ENCODE measurements around the gene LPGAT1.

Gene LPGAT1

DNA sequence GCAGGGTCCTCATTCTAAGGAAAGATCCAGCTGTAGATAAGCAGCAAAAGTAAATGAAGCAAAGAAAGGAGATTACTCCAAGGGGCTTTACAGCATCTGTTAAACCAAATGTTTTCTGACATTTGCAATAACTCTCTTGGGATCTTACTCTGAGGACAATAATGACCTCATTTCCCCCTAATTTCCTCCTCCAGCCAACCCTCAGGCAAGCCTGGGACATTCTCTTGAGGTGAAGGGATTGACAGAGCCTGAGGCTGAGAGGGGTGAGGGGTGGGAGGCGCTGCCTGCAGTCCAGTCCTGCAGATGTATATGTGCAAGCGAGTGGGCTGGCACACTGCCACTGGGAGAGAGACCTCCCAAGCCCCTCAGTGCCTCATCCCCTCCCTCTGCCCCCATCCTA, 114.6 kb downstream of the LPGAT1 start:
- Histone ChIP-seq H3K9ac (ENCODE audit: low read length in 2 of 2) (no peak overlapping the region), H3K4me3 (ENCODE audit: low read length in 2 of 2) (no peak overlapping the region), H3K9me3 (ENCODE audit: control insufficient read depth in 2 of 2, low read length in 2 of 2) (no peaks in the 10 kb centered on the region), H3K27ac (ENCODE audit: low read length) (no peak overlapping the region), H3K36me3 (ENCODE audit: control insufficient read depth in 2 of 2, insufficient read depth in 2 of 2, low read length in 2 of 2) (no peaks in the 10 kb centered on the region), H3K4me1 (ENCODE audit: control insufficient read depth, insufficient read depth, low read length) (no peaks in the 10 kb centered on the region), H3K27me3 (ENCODE audit: control insufficient read depth in 1 of 2, insufficient read depth in 2 of 2, low read length in 2 of 2) (no peaks in the 10 kb centered on the region)

DNA sequence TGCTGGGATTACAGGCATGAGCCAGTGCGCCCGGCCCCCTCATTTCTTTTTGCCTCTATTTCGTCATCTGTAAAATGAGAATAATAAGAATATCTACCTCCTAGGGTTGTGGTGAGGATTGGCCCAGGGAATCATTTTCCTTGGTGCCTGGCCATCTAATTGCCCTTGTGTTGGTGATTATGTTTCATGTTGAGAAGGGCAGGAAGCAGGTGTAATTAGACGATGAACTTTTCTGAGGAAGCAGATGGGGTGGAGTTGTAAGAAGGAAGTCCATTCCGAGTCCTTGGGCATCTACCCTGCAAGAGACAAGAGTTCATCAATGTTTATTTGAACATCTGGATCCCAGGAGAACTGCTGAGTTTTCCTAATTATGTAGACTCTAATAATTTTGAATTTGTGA, 116.4 kb downstream of the LPGAT1 start:
- Histone ChIP-seq H3K9me3 (ENCODE audit: control insufficient read depth in 2 of 2, low read length in 2 of 2) (no peaks in the 10 kb centered on the region), H3K4me1 (ENCODE audit: control insufficient read depth, insufficient read depth, low read length) (no peaks in the 10 kb centered on the region)

DNA sequence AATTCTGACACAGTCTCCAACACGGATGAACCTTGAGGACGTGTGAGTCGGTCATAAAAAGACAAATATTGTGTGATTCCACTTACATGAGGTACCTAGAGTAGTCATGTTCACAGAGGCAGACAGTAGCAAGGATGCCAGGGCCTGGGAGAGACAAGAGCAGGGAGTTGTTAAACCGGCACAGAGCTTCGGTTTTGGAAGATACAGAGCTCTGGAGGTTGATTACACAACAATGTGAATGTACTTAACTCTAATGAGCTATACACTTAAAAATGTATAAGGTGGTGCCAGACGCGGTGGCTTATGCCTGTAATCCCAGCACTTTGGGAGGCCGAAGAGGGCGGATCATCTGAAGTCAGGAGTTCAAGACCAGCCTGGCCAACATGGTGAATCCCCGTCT, 117.3 kb downstream of the LPGAT1 start:
- no peak overlapping the region for H3K9ac ChIP-seq (ENCODE audit: low read length in 2 of 2)
- H3K27ac ChIP-seq (ENCODE audit: low read length): no peak overlapping the region
- no peaks in the 10 kb centered on the region for H3K27me3 ChIP-seq (ENCODE audit: control insufficient read depth in 1 of 2, insufficient read depth in 2 of 2, low read length in 2 of 2)
- H3K9me3 ChIP-seq (ENCODE audit: control insufficient read depth in 2 of 2, low read length in 2 of 2): no peaks in the 10 kb centered on the region
- no peaks in the 10 kb centered on the region for H3K4me1 ChIP-seq (ENCODE audit: control insufficient read depth, insufficient read depth, low read length)
- H3K4me3 ChIP-seq (ENCODE audit: low read length in 2 of 2): no peak overlapping the region
- no peaks in the 10 kb centered on the region for H3K36me3 ChIP-seq (ENCODE audit: control insufficient read depth in 2 of 2, insufficient read depth in 2 of 2, low read length in 2 of 2)

More for the DNA sequence above, 116.4 kb downstream of the LPGAT1 start:
- Histone ChIP-seq H3K27ac (ENCODE audit: low read length) (no peak overlapping the region), H3K4me3 (ENCODE audit: low read length in 2 of 2) (no peak overlapping the region), H3K36me3 (ENCODE audit: control insufficient read depth in 2 of 2, insufficient read depth in 2 of 2, low read length in 2 of 2) (no peaks in the 10 kb centered on the region), H3K9ac (ENCODE audit: low read length in 2 of 2) (no peak overlapping the region), H3K27me3 (ENCODE audit: control insufficient read depth in 1 of 2, insufficient read depth in 2 of 2, low read length in 2 of 2) (no peaks in the 10 kb centered on the region)

DNA sequence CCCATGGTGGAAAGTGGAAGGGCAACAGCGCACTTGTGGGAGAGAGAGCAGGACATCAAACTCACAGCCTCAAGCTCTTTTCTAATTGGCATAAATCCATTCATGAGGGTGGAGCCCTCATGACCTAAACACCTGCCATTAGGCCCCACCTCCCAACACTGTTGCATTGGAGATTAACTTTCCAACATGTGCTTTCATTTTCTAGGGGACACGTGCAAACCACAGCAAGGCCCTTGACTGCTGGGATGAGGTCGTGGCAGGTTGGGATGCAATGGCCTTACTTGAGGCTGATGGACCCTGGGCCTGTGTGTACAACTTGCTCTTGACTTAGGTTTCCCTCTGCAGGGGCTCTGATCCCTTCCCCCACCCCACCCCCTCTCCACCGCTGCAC, 119.3 kb downstream of the LPGAT1 start:
- Histone ChIP-seq H3K9me3 (ENCODE audit: control insufficient read depth in 2 of 2, low read length in 2 of 2) (no peaks in the 10 kb centered on the region), H3K27ac (ENCODE audit: low read length) (no peak overlapping the region), H3K9ac (ENCODE audit: low read length in 2 of 2) (no peak overlapping the region), H3K36me3 (ENCODE audit: control insufficient read depth in 2 of 2, insufficient read depth in 2 of 2, low read length in 2 of 2) (no peaks in the 10 kb centered on the region), H3K4me1 (ENCODE audit: control insufficient read depth, insufficient read depth, low read length) (no peaks in the 10 kb centered on the region), H3K4me3 (ENCODE audit: low read length in 2 of 2) (no peak overlapping the region), H3K27me3 (ENCODE audit: control insufficient read depth in 1 of 2, insufficient read depth in 2 of 2, low read length in 2 of 2) (no peaks in the 10 kb centered on the region)

DNA sequence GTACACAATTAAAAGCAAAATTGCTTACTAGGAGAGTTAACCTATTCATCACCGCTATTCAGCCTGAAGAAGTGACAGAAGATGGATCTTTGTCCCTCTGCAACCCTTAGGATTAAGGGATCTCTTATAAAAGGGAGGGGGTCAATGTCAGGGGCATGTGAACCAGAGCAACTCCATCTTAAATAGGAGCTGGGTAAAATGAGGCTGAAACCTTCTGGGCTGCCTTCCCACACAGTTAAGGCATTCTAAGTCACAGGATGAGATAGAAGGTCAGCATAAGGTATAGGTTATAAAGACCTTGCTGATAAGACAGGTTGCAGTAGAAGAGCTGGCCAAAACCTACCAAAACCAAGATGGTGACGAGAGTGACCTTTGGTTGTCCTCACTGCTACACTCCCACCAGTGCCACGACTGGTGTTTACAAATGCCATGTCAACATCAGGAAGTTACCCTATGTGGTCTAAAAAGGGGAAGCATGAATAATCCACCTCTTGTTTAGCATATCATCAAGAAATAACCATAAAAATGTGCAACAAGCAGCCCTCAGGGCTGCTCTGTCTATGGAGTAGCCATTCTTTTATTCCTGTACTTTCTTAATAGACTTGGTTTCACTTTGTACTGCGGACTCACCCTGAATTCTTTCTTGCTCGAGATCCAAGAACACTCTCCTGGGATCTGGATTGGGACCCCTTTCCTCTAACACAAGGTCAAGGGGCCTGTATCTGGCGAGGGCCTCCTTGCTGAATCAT, 119.8 kb downstream of the LPGAT1 start:
- no peak overlapping the region for H3K27ac ChIP-seq (ENCODE audit: low read length)

DNA sequence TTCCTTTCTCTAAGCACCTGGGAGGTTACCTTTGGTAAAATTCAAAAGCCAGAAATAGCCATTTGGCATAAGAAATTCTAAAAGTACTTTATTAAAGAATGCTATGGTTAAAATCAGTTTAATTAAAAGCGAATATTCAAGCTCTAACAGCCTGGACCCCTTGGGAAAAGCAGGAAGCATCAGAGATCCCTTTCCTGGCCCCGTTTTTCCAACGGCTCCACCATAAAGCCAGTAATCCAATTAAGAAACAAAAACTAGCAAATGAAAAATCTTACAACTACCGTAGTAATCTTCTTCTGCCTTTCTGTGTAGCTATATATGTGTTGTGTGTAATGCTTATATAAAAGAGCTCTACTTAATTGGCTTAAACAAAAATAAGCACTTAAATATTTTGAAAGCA, 121.6 kb downstream of the LPGAT1 start:
- Histone ChIP-seq H3K27me3 (ENCODE audit: control insufficient read depth in 1 of 2, insufficient read depth in 2 of 2, low read length in 2 of 2) (no peaks in the 10 kb centered on the region), H3K9ac (ENCODE audit: low read length in 2 of 2) (no peak overlapping the region), H3K9me3 (ENCODE audit: control insufficient read depth in 2 of 2, low read length in 2 of 2) (no peaks in the 10 kb centered on the region), H3K4me3 (ENCODE audit: low read length in 2 of 2) (no peak overlapping the region), H3K36me3 (ENCODE audit: control insufficient read depth in 2 of 2, insufficient read depth in 2 of 2, low read length in 2 of 2) (no peaks in the 10 kb centered on the region), H3K4me1 (ENCODE audit: control insufficient read depth, insufficient read depth, low read length) (no peaks in the 10 kb centered on the region), H3K27ac (ENCODE audit: low read length) (no peak overlapping the region)

More for the DNA sequence above, 119.8 kb downstream of the LPGAT1 start:
- H3K36me3 ChIP-seq (ENCODE audit: control insufficient read depth in 2 of 2, insufficient read depth in 2 of 2, low read length in 2 of 2): no peaks in the 10 kb centered on the region
- H3K4me1 ChIP-seq (ENCODE audit: control insufficient read depth, insufficient read depth, low read length): no peaks in the 10 kb centered on the region
- H3K9ac ChIP-seq (ENCODE audit: low read length in 2 of 2): no peak overlapping the region
- no peak overlapping the region for H3K4me3 ChIP-seq (ENCODE audit: low read length in 2 of 2)
- H3K9me3 ChIP-seq (ENCODE audit: control insufficient read depth in 2 of 2, low read length in 2 of 2): no peaks in the 10 kb centered on the region
- H3K27me3 ChIP-seq (ENCODE audit: control insufficient read depth in 1 of 2, insufficient read depth in 2 of 2, low read length in 2 of 2): no peaks in the 10 kb centered on the region

GRCh38 chr1:211708006-211708405, 122.6 kb downstream of the LPGAT1 start:
- Histone ChIP-seq H3K27ac (ENCODE audit: low read length) (no peak overlapping the region), H3K9ac (ENCODE audit: low read length in 2 of 2) (no peak overlapping the region), H3K9me3 (ENCODE audit: control insufficient read depth in 2 of 2, low read length in 2 of 2) (no peaks in the 10 kb centered on the region), H3K27me3 (ENCODE audit: control insufficient read depth in 1 of 2, insufficient read depth in 2 of 2, low read length in 2 of 2) (no peaks in the 10 kb centered on the region), H3K4me3 (ENCODE audit: low read length in 2 of 2) (no peak overlapping the region), H3K4me1 (ENCODE audit: control insufficient read depth, insufficient read depth, low read length) (no peaks in the 10 kb centered on the region), H3K36me3 (ENCODE audit: control insufficient read depth in 2 of 2, insufficient read depth in 2 of 2, low read length in 2 of 2) (no peaks in the 10 kb centered on the region)

DNA sequence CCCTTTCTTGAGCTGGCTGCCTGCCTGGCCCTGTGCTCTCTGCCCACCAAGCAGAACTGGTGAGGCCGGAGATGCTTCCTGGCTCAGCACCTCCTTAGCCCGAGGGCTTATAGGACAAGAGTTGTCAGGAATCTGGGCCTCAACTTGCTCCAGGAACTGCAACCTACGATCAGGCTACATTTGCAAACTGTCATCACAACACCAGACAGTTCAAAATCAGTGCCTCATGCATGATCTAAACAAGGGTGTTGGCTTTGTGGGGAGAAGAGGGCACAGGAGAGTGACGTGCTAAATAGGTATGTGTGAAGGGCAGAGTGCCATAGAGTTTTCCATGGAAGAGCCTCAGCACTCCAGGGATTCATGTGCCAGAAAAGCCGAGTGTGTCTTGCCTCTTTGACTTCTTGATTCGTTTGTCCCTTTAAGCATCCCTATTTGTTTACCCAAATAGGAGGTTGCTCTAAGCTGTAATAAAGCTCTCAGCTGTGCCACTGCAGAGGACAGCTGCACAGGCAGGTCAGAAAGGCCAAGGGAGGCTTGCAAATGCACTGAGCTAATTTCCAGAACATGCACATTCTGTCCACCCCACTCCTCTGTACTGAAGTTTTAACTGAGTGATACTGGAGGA, 125.0 kb downstream of the LPGAT1 start:
- H3K9ac ChIP-seq (ENCODE audit: low read length in 2 of 2): no peak overlapping the region
- peaks cover 0 to 5% of the 10 kb centered on the region in 2 donors for H3K27me3 ChIP-seq (ENCODE audit: control insufficient read depth in 1 of 2, insufficient read depth in 2 of 2, low read length in 2 of 2)
- no peaks in the 10 kb centered on the region for H3K9me3 ChIP-seq (ENCODE audit: control insufficient read depth in 2 of 2, low read length in 2 of 2)
- H3K36me3 ChIP-seq (ENCODE audit: control insufficient read depth in 2 of 2, insufficient read depth in 2 of 2, low read length in 2 of 2): no peaks in the 10 kb centered on the region
- H3K4me3 ChIP-seq (ENCODE audit: low read length in 2 of 2): no peak overlapping the region
- no peak overlapping the region for H3K27ac ChIP-seq (ENCODE audit: low read length)
- no peaks in the 10 kb centered on the region for H3K4me1 ChIP-seq (ENCODE audit: control insufficient read depth, insufficient read depth, low read length)

DNA sequence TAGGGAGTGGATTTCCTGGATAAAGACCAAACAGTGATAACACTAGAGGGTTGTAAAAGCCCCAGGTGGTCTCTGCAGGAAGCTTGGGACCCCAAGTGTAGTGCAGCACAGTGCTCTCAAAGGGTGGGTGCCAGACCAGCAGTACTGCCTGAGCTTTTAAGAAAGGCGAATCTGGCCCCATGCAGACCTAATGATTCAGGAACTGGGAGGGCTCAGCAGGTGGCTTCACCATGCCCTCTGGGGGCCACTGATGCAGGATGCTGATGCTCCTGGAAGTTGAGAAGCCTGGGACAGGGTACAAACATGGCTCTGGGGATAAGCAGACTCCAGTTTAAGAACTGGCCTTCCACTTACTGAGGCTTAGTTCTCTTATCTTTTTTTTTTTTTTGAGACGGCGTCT, 126.0 kb downstream of the LPGAT1 start:
- Histone ChIP-seq H3K9ac (ENCODE audit: low read length in 2 of 2) (no peak overlapping the region), H3K4me1 (ENCODE audit: control insufficient read depth, insufficient read depth, low read length) (no peaks in the 10 kb centered on the region), H3K4me3 (ENCODE audit: low read length in 2 of 2) (no peak overlapping the region), H3K27me3 (ENCODE audit: control insufficient read depth in 1 of 2, insufficient read depth in 2 of 2, low read length in 2 of 2) (peaks cover 0 to 5% of the 10 kb centered on the region in 2 donors), H3K9me3 (ENCODE audit: control insufficient read depth in 2 of 2, low read length in 2 of 2) (no peaks in the 10 kb centered on the region), H3K27ac (ENCODE audit: low read length) (no peak overlapping the region), H3K36me3 (ENCODE audit: control insufficient read depth in 2 of 2, insufficient read depth in 2 of 2, low read length in 2 of 2) (no peaks in the 10 kb centered on the region)

DNA sequence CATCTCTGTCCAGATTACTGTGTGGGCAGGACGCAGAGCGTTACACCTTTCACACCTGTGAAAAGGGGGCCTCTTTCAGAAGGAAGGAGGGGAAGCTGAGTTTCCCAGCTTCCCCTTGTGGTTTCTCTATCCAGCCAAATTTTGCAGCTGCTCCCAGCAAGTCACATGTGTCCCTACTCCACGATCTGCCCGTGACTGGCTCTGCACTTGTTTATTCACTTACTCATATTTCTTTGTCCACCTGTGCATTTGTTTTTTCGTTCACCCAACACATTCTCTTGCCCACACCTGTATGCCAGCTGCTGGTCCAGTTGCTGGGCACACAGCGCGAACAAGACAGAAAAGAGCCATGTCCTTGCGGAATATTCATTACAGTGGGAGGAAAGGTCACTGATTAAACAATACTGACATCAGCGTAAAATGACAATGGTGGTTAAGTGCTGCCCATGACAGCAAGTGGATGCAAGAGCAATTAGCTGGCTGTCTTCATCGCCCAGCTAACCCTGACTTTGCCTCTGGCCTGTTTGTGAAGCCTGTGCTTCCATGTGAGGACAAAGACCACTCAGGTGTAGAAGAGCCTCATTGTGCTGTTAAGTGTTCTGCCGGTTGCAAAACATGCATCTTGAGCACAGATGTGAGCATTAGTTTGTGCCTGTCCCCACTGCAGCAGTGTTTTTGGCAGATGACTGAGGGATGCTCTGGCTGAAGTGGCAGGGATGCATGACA, 126.6 kb downstream of the LPGAT1 start:
- Histone ChIP-seq H3K27me3 (ENCODE audit: control insufficient read depth in 1 of 2, insufficient read depth in 2 of 2, low read length in 2 of 2) (peaks cover 3 to 5% of the 10 kb centered on the region in 2 donors), H3K27ac (ENCODE audit: low read length) (no peak overlapping the region), H3K9ac (ENCODE audit: low read length in 2 of 2) (no peak overlapping the region), H3K36me3 (ENCODE audit: control insufficient read depth in 2 of 2, insufficient read depth in 2 of 2, low read length in 2 of 2) (no peaks in the 10 kb centered on the region), H3K9me3 (ENCODE audit: control insufficient read depth in 2 of 2, low read length in 2 of 2) (no peaks in the 10 kb centered on the region), H3K4me1 (ENCODE audit: control insufficient read depth, insufficient read depth, low read length) (no peaks in the 10 kb centered on the region), H3K4me3 (ENCODE audit: low read length in 2 of 2) (no peak overlapping the region)

DNA sequence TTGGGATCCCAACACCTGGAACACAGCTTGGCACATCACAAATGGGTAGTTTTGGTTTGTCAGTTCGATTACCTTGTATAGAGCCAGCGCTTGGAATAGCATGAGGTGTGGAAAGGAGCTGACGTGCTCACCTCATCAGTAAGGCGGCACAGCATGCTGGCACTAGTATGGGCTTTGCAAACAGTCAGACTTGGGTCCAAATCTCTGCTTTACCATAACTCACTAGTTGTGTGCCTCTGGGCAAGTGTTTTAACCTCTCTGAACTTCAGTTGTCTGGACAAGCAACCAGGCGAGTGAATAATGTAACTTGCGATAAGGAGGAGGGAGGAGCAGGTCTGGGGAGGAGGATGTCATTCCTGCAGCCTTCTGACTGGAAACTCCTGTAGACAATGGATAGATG, 128.8 kb downstream of the LPGAT1 start:
- Histone ChIP-seq H3K4me3 (ENCODE audit: low read length in 2 of 2) (no peak overlapping the region), H3K27ac (ENCODE audit: low read length) (no peak overlapping the region), H3K4me1 (ENCODE audit: control insufficient read depth, insufficient read depth, low read length) (no peaks in the 10 kb centered on the region), H3K36me3 (ENCODE audit: control insufficient read depth in 2 of 2, insufficient read depth in 2 of 2, low read length in 2 of 2) (no peaks in the 10 kb centered on the region), H3K27me3 (ENCODE audit: control insufficient read depth in 1 of 2, insufficient read depth in 2 of 2, low read length in 2 of 2) (peaks cover 10 to 19% of the 10 kb centered on the region in 2 donors), H3K9me3 (ENCODE audit: control insufficient read depth in 2 of 2, low read length in 2 of 2) (no peaks in the 10 kb centered on the region), H3K9ac (ENCODE audit: low read length in 2 of 2) (no peak overlapping the region)
